PC-9 (cell line): Measurements from ENCODE around the gene CABLES2. TPM values are rescaled to one million over a fixed set of nuclear protein-coding genes. Genes with fewer than 3 reads are reported as not detected.

Experiments used
- BruUV-seq: library from RNA; stranded (reverse); fragments of 400-500 nt; replicated peaks from 2 replicates; lab custom pipeline; 2021; lab: Mats Ljungman, UMichigan
- CTCF ChIA-PET: fragments of 300-600 bp; sonication (Branson Sonifier 250); formaldehyde crosslinking; loops from one replicate; lab custom pipeline; 2022; ENCODE audit warnings: antibody characterized with exemption; lab: Charles Lee
- POLR2A ChIA-PET: fragments of 300-600 bp; sonication (Branson Sonifier 250); formaldehyde crosslinking; loops from one replicate; lab custom pipeline; 2022; ENCODE audit warnings: antibody characterized with exemption; ENCODE audit not compliant: unreplicated experiment; lab: Charles Lee
- DNase-seq, 2 experiments: peaks; one replicate each; pipeline versions ENCODE4 v3.0.0 to v3.0.0-alpha.2; 2015 to 2022; ENCODE audit warnings: mixed read lengths in 1 of 2
- H2AFZ ChIP-seq: fragments of 200-600 bp; sonication (generic); 2 replicates; pipeline ENCODE4 v1.8.1; 2017; ENCODE audit warnings: antibody characterized with exemption
- H3F3A ChIP-seq: fragments of 200-600 bp; sonication (generic); 2 replicates; pipeline ENCODE4 v1.8.1; 2017; ENCODE audit warnings: antibody characterized with exemption, mild to moderate bottlenecking, low read depth; ENCODE audit not compliant: insufficient read depth
- H3K27ac ChIP-seq: fragments of 200-600 bp; sonication (generic); 2 replicates; pipeline ENCODE4 v1.6.1; 2016; ENCODE audit warnings: mixed run types
- H3K27me3 ChIP-seq: fragments of 200-600 bp; sonication (generic); 2 replicates; pipeline ENCODE4 v1.6.1; 2016; ENCODE audit warnings: low read depth, mixed run types; ENCODE audit not compliant: insufficient read depth
- H3K36me3 ChIP-seq: fragments of 200-600 bp; sonication (generic); 2 replicates; pipeline ENCODE4 v1.6.1; 2016; ENCODE audit warnings: low read depth, mixed run types
- H3K4me1 ChIP-seq: fragments of 200-600 bp; sonication (generic); replicated peaks from 2 replicates; pipeline ENCODE4 v1.6.1; 2016; ENCODE audit warnings: mixed run types; ENCODE audit not compliant: insufficient read depth
- H3K4me2 ChIP-seq: fragments of 200-600 bp; sonication (generic); 2 replicates; pipeline ENCODE4 v1.6.1; 2017; ENCODE audit warnings: mixed run types
- H3K4me3 ChIP-seq: fragments of 200-600 bp; sonication (generic); 2 replicates; pipeline ENCODE4 v1.6.1; 2016; ENCODE audit warnings: mixed run types
- H3K79me2 ChIP-seq: fragments of 200-600 bp; sonication (generic); 2 replicates; pipeline ENCODE4 v1.6.1; 2017; ENCODE audit warnings: low read depth, mixed run types
- H3K9me2 ChIP-seq: fragments of 200-600 bp; sonication (generic); 2 replicates; pipeline ENCODE4 v1.8.1; 2017; ENCODE audit warnings: mild to moderate bottlenecking; ENCODE audit not compliant: insufficient read depth
- H3K9me3 ChIP-seq: fragments of 200-600 bp; sonication (generic); 2 replicates; pipeline ENCODE4 v1.8.1; 2016; ENCODE audit warnings: low read depth; ENCODE audit not compliant: insufficient read depth
- H4K20me1 ChIP-seq: fragments of 200-600 bp; sonication (generic); 2 replicates; pipeline ENCODE4 v1.8.1; 2017; ENCODE audit not compliant: insufficient read depth
- EZH2 ChIP-seq: fragments of 200-600 bp; sonication (generic); IDR thresholded peaks from 2 replicates; pipeline ENCODE4 v1.8.0; 2017; ENCODE audit warnings: antibody characterized with exemption, low read depth
- intact Hi-C: fragments of 100-400 bp; cut with micrococcal nuclease; formaldehyde crosslinking; loops from one replicate; pipeline ENCODE4 v1.10.0; 2022; ENCODE audit not compliant: unreplicated experiment
- total RNA-seq: library from RNA; stranded (reverse); gene quantifications from 2 replicates; pipeline ENCODE4 v1.2.3, GENCODE V29; 2021
- TF ChIP-seq, protein P1 (sequence below): fragments of 200-600 bp; sonication (generic); conservative IDR thresholded peaks from 2 replicates; pipeline ENCODE4 v1.6.1; 2017; ENCODE audit warnings: mixed run types, antibody characterized with exemption, mild to moderate bottlenecking, moderate library complexity

The CABLES2 gene
- total RNA-seq, 1 experiment from 2014 or later = 14.1 TPM

DNA sequence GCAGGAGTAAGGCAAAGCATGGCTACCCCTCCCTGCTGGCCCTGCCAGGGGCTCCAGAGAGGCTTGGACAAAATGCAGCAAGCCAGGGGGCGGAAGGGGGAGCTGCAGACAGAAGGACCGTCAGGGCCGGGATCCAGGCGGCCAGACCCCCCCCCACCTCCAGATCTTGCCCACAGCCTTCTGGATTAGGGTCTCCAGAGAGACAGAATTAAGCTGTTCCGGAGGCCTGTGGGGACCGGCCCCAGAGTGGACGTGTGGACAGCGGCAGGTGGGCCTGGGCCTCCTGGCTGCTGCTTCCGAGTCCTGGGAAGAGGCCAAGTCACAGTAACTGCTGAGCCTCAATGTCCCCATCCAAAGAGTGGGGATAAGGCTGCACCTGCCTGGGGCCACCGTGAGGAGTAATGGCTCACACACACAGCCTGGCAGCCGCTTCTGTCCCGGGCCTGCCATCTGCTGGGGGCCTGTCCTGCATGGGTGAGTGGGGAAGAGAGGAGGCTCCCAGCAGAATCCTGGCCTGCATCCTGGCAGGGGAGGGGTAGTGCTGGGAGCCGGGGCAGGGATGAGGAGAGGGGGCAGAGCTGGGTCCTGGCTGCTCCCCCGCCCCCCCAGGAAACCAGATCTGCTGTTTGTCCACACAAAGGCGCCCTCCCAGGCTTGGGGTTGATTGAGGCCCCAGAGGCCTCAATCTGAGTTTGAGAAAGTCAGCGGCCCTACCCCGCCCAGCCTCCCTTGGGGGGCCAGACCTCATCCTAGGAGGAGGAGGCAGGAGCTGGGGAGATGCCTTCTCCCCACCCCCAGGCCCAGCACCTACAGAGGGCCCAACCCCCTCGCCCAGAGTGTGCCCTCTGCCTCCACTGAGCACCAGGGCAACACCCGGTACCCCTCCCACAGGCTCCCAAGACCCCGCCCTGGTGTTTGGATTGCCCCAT lies 43.8 kb downstream of the CABLES2 start:
- H3K4me3 ChIP-seq = peak overlapping the region; percentile 78
- CTCF ChIA-PET = interaction anchor here (0.7 to 2.1 kb wide), 3 partner anchors 13 to 129 kb away, joined by 3 to 10 read pairs (median 5); no protein-coding TSS in a partner anchor

GRCh38 chr20:62362590-62362940 lies 44.5 kb downstream of the CABLES2 start:
- Histone ChIP-seq H3K27ac (peak overlapping the region; percentile 92), H3K4me3 (peak overlapping the region; percentile 78), H2AFZ (no peak overlapping the region), H3K9me3 (no peaks in the 10 kb centered on the region), H3K79me2 (peaks cover 78% of the 10 kb centered on the region), H4K20me1 (peaks cover 22% of the 10 kb centered on the region), H3K4me2 (peak overlapping the region; percentile 96), H3F3A (peaks cover 57% of the 10 kb centered on the region), H3K4me1 (peaks cover 62% of the 10 kb centered on the region), H3K36me3 (0 out of 2 replicates have a peak, but pooled peaks cover 5% of the 10 kb centered on the region), H3K27me3 (no peaks in the 10 kb centered on the region), H3K9me2 (no peaks in the 10 kb centered on the region)
- BruUV-seq = no TSS peak
- ChIA-PET CTCF (interaction anchor here (0.9 kb wide), 1 partner anchor 13 kb away, joined by 18 read pairs; no protein-coding TSS in a partner anchor), POLR2A (interaction anchor here (2.3 kb wide), 1 partner anchor 12 kb away, joined by 21 read pairs; no protein-coding TSS in a partner anchor)
- no peak for DNase-seq
- TF ChIP-seq EZH2 = no peak
- intact Hi-C loops = no loop called here

More for the DNA sequence above, 43.8 kb downstream of the CABLES2 start:
- TF ChIP-seq, protein P1, sequence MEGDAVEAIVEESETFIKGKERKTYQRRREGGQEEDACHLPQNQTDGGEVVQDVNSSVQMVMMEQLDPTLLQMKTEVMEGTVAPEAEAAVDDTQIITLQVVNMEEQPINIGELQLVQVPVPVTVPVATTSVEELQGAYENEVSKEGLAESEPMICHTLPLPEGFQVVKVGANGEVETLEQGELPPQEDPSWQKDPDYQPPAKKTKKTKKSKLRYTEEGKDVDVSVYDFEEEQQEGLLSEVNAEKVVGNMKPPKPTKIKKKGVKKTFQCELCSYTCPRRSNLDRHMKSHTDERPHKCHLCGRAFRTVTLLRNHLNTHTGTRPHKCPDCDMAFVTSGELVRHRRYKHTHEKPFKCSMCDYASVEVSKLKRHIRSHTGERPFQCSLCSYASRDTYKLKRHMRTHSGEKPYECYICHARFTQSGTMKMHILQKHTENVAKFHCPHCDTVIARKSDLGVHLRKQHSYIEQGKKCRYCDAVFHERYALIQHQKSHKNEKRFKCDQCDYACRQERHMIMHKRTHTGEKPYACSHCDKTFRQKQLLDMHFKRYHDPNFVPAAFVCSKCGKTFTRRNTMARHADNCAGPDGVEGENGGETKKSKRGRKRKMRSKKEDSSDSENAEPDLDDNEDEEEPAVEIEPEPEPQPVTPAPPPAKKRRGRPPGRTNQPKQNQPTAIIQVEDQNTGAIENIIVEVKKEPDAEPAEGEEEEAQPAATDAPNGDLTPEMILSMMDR = no peak
- TF ChIP-seq EZH2 = no peak
- peaks cover 22% of the 10 kb centered on the region for H4K20me1 ChIP-seq
- peak overlapping the region; percentile 96 for H3K4me2 ChIP-seq
- H3K9me3 ChIP-seq = no peaks in the 10 kb centered on the region
- H3F3A ChIP-seq = peaks cover 50% of the 10 kb centered on the region
- peaks cover 62% of the 10 kb centered on the region for H3K4me1 ChIP-seq
- H2AFZ ChIP-seq = no peak overlapping the region
- H3K27ac ChIP-seq = peak overlapping the region; percentile 92
- 0 out of 2 replicates have a peak, but pooled peaks cover 5% of the 10 kb centered on the region for H3K36me3 ChIP-seq
- POLR2A ChIA-PET = interaction anchor here (2.3 kb wide), 1 partner anchor 13 kb away, joined by 21 read pairs; no protein-coding TSS in a partner anchor
- peak in 1 of 2 experiments; percentile 62 for DNase-seq
- peaks cover 71% of the 10 kb centered on the region for H3K79me2 ChIP-seq
- H3K9me2 ChIP-seq = no peaks in the 10 kb centered on the region
- intact Hi-C loops = no loop called here
- BruUV-seq = no TSS peak
- H3K27me3 ChIP-seq = no peaks in the 10 kb centered on the region

GRCh38 chr20:62361799-62362589 lies 45.1 kb downstream of the CABLES2 start:
- no peaks in the 10 kb centered on the region for H3K9me3 ChIP-seq
- H3K9me2 ChIP-seq = no peaks in the 10 kb centered on the region
- no peak overlapping the region for H2AFZ ChIP-seq
- peak overlapping the region; percentile 92 for H3K27ac ChIP-seq
- H3K4me1 ChIP-seq = peaks cover 66% of the 10 kb centered on the region
- H3K27me3 ChIP-seq = no peaks in the 10 kb centered on the region
- POLR2A ChIA-PET = interaction anchor here (0.6 to 2.3 kb wide), 2 partner anchors 12 to 24 kb away, joined by 5 to 21 read pairs; no protein-coding TSS in a partner anchor
- CTCF ChIA-PET = interaction anchor here (0.9 kb wide), 1 partner anchor 12 kb away, joined by 18 read pairs; no protein-coding TSS in a partner anchor
- intact Hi-C loops = no loop called here
- peak overlapping the region; percentile 78 for H3K4me3 ChIP-seq
- peak; percentile 94 to 99 for DNase-seq
- TF ChIP-seq EZH2 = no peak
- TF ChIP-seq, protein P1 = no peak
- H3K36me3 ChIP-seq = 0 out of 2 replicates have a peak, but pooled peaks cover 5% of the 10 kb centered on the region
- H4K20me1 ChIP-seq = peaks cover 22% of the 10 kb centered on the region
- BruUV-seq = no TSS peak
- peaks cover 84% of the 10 kb centered on the region for H3K79me2 ChIP-seq
- H3F3A ChIP-seq = peaks cover 59% of the 10 kb centered on the region
- peak overlapping the region; percentile 96 for H3K4me2 ChIP-seq
